IMR-90 (cell line): Measurements from ENCODE around the gene LRRC14B. TPM values are rescaled to one million over a fixed set of nuclear protein-coding genes. Genes with fewer than 3 reads are reported as not detected.

Source experiments
- ATAC-seq: fragments of 200-7000 bp; cut with Tn5 transposase; 2 replicates; pipeline ENCODE4 v1.9.1; 2020; ENCODE audit warnings: low read depth, mild to moderate bottlenecking, moderate library complexity
- BruUV-seq: library from RNA; stranded (reverse); fragments of 400-500 nt; replicated peaks from 2 replicates; lab custom pipeline; 2021; lab: Mats Ljungman, UMichigan
- CTCF ChIA-PET: fragments of 300-600 bp; formaldehyde crosslinking; extraction: SDS; loops from one replicate; lab custom pipeline; 2021; ENCODE audit warnings: antibody characterized with exemption; lab: Yijun Ruan, JAX
- POLR2A ChIA-PET: fragments of 300-600 bp; sonication (Branson Sonifier 250); formaldehyde crosslinking; loops from one replicate; lab custom pipeline; 2022; ENCODE audit warnings: antibody characterized with exemption; ENCODE audit not compliant: unreplicated experiment; lab: Charles Lee
- DNase-seq: peaks from one replicate; pipeline ENCODE4 v3.0.0; 2013
- H2AFZ ChIP-seq: replicated peaks from 2 replicates; pipeline ENCODE3; 2013; ENCODE audit warnings: low read length, mild to moderate bottlenecking; ENCODE audit not compliant: poor library complexity
- H2AK5ac ChIP-seq: 2 replicates; pipeline ENCODE4 v1.6.1; 2013; ENCODE audit warnings: low read depth, low read length, inconsistent platforms
- H2AK9ac ChIP-seq: replicated peaks from 2 replicates; pipeline ENCODE3; 2013; ENCODE audit warnings: mild to moderate bottlenecking, low read depth, low read length, moderate library complexity; ENCODE audit not compliant: poor library complexity
- H2BK120ac ChIP-seq: 2 replicates; pipeline ENCODE4 v1.6.1; 2013; ENCODE audit warnings: low read depth, low read length, inconsistent platforms
- H2BK15ac ChIP-seq: 3 replicates; pipeline ENCODE4 v1.6.1; 2013; ENCODE audit warnings: low read depth, low read length, inconsistent platforms
- H2BK20ac ChIP-seq: 2 replicates; pipeline ENCODE4 v1.6.1; 2013; ENCODE audit warnings: low read depth, mild to moderate bottlenecking, inconsistent platforms, low read length, moderate library complexity
- H2BK5ac ChIP-seq: 2 replicates; pipeline ENCODE4 v1.6.1; 2013; ENCODE audit warnings: mild to moderate bottlenecking, low read depth, low read length, inconsistent platforms; ENCODE audit not compliant: poor library complexity, severe bottlenecking
- H3K14ac ChIP-seq: replicated peaks from 2 replicates; pipeline ENCODE4 v1.6.1; 2013; ENCODE audit warnings: low read depth, low read length, inconsistent platforms
- H3K18ac ChIP-seq: 2 replicates; pipeline ENCODE4 v1.6.1; 2013; ENCODE audit warnings: low read depth, low read length, control low read depth
- H3K23ac ChIP-seq: 2 replicates; pipeline ENCODE4 v1.6.1; 2013; ENCODE audit warnings: low read depth, low read length, inconsistent platforms
- H3K27ac ChIP-seq: 2 replicates; pipeline ENCODE4 v1.5.1; 2013; ENCODE audit warnings: mild to moderate bottlenecking, control low read depth, low read length; ENCODE audit not compliant: insufficient read depth
- H3K27me3 ChIP-seq: 2 replicates; pipeline ENCODE4 v1.6.1; 2013; ENCODE audit warnings: low read length; ENCODE audit not compliant: control insufficient read depth, insufficient read depth
- H3K36me3 ChIP-seq: 2 replicates; pipeline ENCODE4 v1.6.1; 2013; ENCODE audit warnings: low read length, mixed read lengths; ENCODE audit not compliant: control insufficient read depth, insufficient read depth
- H3K4ac ChIP-seq: 2 replicates; pipeline ENCODE4 v1.6.1; 2013; ENCODE audit warnings: low read depth, low read length, inconsistent platforms
- H3K4me1 ChIP-seq: 2 replicates; pipeline ENCODE4 v1.6.1; 2013; ENCODE audit warnings: low read length, mixed read lengths; ENCODE audit not compliant: control insufficient read depth, insufficient read depth
- H3K4me2 ChIP-seq: 2 replicates; pipeline ENCODE4 v1.6.1; 2013; ENCODE audit warnings: low read depth, mild to moderate bottlenecking, control low read depth, low read length, moderate library complexity
- H3K4me3 ChIP-seq: 2 replicates; pipeline ENCODE4 v1.5.1; 2013; ENCODE audit warnings: low read depth, mild to moderate bottlenecking, control low read depth, low read length, moderate library complexity; ENCODE audit not compliant: insufficient read depth
- H3K56ac ChIP-seq: 2 replicates; pipeline ENCODE4 v1.6.1; 2013; ENCODE audit warnings: low read length, inconsistent platforms; ENCODE audit not compliant: insufficient read depth; ENCODE audit errors: extremely low read depth
- H3K79me1 ChIP-seq, 2 experiments: 2 replicates each; pipeline ENCODE4 v1.6.1; 2013; ENCODE audit warnings: low read length in 2 of 2, inconsistent platforms in 1 of 2, low read depth in 1 of 2
- H3K9ac ChIP-seq: 2 replicates; pipeline ENCODE4 v1.6.1; 2013; ENCODE audit warnings: low read depth, low read length, control low read depth
- H3K9me1 ChIP-seq: 2 replicates; pipeline ENCODE4 v1.6.1; 2013; ENCODE audit warnings: low read length, inconsistent platforms; ENCODE audit not compliant: insufficient read depth
- H3K9me3 ChIP-seq: 2 replicates; pipeline ENCODE4 v1.6.1; 2013; ENCODE audit warnings: low read length; ENCODE audit not compliant: control insufficient read depth, insufficient read depth
- H4K20me1 ChIP-seq: 2 replicates; pipeline ENCODE4 v1.6.1; 2013; ENCODE audit warnings: low read length, inconsistent platforms; ENCODE audit not compliant: insufficient read depth
- H4K5ac ChIP-seq: 2 replicates; pipeline ENCODE4 v1.6.1; 2013; ENCODE audit warnings: mild to moderate bottlenecking, low read depth, low read length, control low read depth
- H4K8ac ChIP-seq, 2 experiments: 2 replicates each; pipeline ENCODE4 v1.6.1; 2013; ENCODE audit warnings: low read depth in 2 of 2, low read length in 2 of 2, control low read depth in 1 of 2, inconsistent platforms in 1 of 2
- H4K91ac ChIP-seq: 2 replicates; pipeline ENCODE4 v1.6.1; 2013; ENCODE audit warnings: low read depth, low read length, inconsistent platforms; ENCODE audit not compliant: insufficient read depth
- CEBPB ChIP-seq: IDR thresholded peaks from 2 replicates; pipeline ENCODE4 v1.6.1; 2012; ENCODE audit warnings: low read depth, low read length, improper control_type of control experiment
- USF2 ChIP-seq: fragments of 150-350 bp; IDR thresholded peaks from 2 replicates; pipeline ENCODE4 v1.6.1; 2017; ENCODE audit warnings: mild to moderate bottlenecking, antibody characterized with exemption, low read length, low read depth
- WGBS, 2 experiments: methylation state at CpG; one replicate each; pipeline versions ENCODE4 v1.1.5 to v1.1.7; 2013; ENCODE audit warnings: missing lambda C conversion rate in 2 of 2; ENCODE audit not compliant: insufficient read length in 1 of 2; ENCODE audit errors: extremely low coverage in 2 of 2; 5-methylcytosine and 5-hydroxymethylcytosine counted together
- dilution Hi-C: fragments of 300-500 bp; cut with HindIII; formaldehyde crosslinking; loops from one replicate; pipeline ENCODE4 v1.14.3; 2018; ENCODE audit warnings: low sequenced_read_pairs; ENCODE audit not compliant: unreplicated experiment
- in situ Hi-C: fragments of 300-500 bp; cut with MboI; formaldehyde crosslinking; loops from 3 replicates; pipeline ENCODE4 v1.14.3; 2019; ENCODE audit warnings: low sequenced_read_pairs, inconsistent platforms, mixed read lengths
- intact Hi-C: fragments of 100-400 bp; cut with micrococcal nuclease; formaldehyde crosslinking; loops from 2 replicates; pipeline ENCODE4 v1.10.0; 2022
- polyA plus RNA-seq, 3 experiments: library from polyadenylated mRNA; depleted of rRNA; stranded (reverse); fragments of >200 nt; gene quantifications; 2 replicates each; pipeline ENCODE4 v1.2.3, GENCODE V29; 2012; ENCODE audit warnings: low replicate concordance in 1 of 3
- total RNA-seq: library from RNA; depleted of rRNA; stranded (reverse); fragments of >200 nt; gene quantifications from 2 replicates; pipeline ENCODE4 v1.2.3, GENCODE V29; 2012

LRRC14B gene
- total and polyA plus RNA-seq, 2 of the 4 experiments (the other 2 are of a cell fraction), result not detected

GRCh38 chr5:152077-152476, 39.2 kb upstream of the LRRC14B start:
- H3K36me3 ChIP-seq, result no peaks in the 10 kb centered on the region
- no peak overlapping the region for H3K14ac ChIP-seq
- no peaks in the 10 kb centered on the region for H3K79me1 ChIP-seq
- H2BK120ac ChIP-seq, result no peak overlapping the region
- no peak overlapping the region for H3K9ac ChIP-seq
- in situ Hi-C loops, result no loop called here
- no peak overlapping the region for H3K4me3 ChIP-seq
- no peak overlapping the region for H3K23ac ChIP-seq
- no peak overlapping the region for H3K56ac ChIP-seq
- no peak overlapping the region for H2BK5ac ChIP-seq
- no peak for ATAC-seq
- no peak overlapping the region for H3K18ac ChIP-seq
- no peak overlapping the region for H2AFZ ChIP-seq
- no peak for DNase-seq
- CTCF ChIA-PET, result no interaction called here
- H3K4ac ChIP-seq, result no peak overlapping the region
- no TSS peak for BruUV-seq
- no peaks in the 10 kb centered on the region; the same call in 1 of the 2 replicates for H3K9me1 ChIP-seq
- intact Hi-C loops, result no loop called here
- H3K9me3 ChIP-seq, result peaks cover 3% of the 10 kb centered on the region
- H2AK9ac ChIP-seq, result no peak overlapping the region
- no peak overlapping the region for H3K27ac ChIP-seq
- no CpG with 5 or more reads among the region's 6 CpGs for WGBS, 2 experiments
- no peak overlapping the region for H4K5ac ChIP-seq
- POLR2A ChIA-PET, result interaction anchor here (0.6 kb wide), 1 partner anchor 9 kb away, joined by 4 read pairs; no protein-coding TSS in a partner anchor
- dilution Hi-C loops, result no loop called here
- H4K20me1 ChIP-seq, result no peaks in the 10 kb centered on the region
- H2BK20ac ChIP-seq, result no peak overlapping the region
- H3K4me2 ChIP-seq, result no peak overlapping the region
- H3K4me1 ChIP-seq, result no peaks in the 10 kb centered on the region
- TF ChIP-seq CEBPB (peak; percentile 48; the same call in 1 of the 2 replicates), USF2 (no peak)
- no peak overlapping the region for H2BK15ac ChIP-seq
- H4K91ac ChIP-seq, result no peak overlapping the region
- H3K27me3 ChIP-seq, result no peaks in the 10 kb centered on the region
- no peak overlapping the region for H2AK5ac ChIP-seq
- no peak overlapping the region for H4K8ac ChIP-seq
